Measurements from ENCODE around the gene CIDEC.
"Not testable (repeated sequence)": the region's sequence is repeated elsewhere in the genome, so short reads cannot be mapped to it uniquely, and the experiment has no call there.

- TF ChIP-seq CTCF (conservative IDR thresholded peaks at IDR 0.05): peak; percentile 82
- not testable (repeated sequence) for TF ChIP-seq EZH2 (IDR thresholded peaks at IDR 0.05; ENCODE audit: low read depth)
These were observed 31.2 kb downstream of the CIDEC start for GRCh38 chr3:9848860-9849259.

All from PC-9 (cell line).